ENCODE data around the gene JPH4.

GRCh38 chr14:23623962-23624361 lies 45.4 kb upstream of the JPH4 start:
- TF ChIP-seq, protein P1, sequence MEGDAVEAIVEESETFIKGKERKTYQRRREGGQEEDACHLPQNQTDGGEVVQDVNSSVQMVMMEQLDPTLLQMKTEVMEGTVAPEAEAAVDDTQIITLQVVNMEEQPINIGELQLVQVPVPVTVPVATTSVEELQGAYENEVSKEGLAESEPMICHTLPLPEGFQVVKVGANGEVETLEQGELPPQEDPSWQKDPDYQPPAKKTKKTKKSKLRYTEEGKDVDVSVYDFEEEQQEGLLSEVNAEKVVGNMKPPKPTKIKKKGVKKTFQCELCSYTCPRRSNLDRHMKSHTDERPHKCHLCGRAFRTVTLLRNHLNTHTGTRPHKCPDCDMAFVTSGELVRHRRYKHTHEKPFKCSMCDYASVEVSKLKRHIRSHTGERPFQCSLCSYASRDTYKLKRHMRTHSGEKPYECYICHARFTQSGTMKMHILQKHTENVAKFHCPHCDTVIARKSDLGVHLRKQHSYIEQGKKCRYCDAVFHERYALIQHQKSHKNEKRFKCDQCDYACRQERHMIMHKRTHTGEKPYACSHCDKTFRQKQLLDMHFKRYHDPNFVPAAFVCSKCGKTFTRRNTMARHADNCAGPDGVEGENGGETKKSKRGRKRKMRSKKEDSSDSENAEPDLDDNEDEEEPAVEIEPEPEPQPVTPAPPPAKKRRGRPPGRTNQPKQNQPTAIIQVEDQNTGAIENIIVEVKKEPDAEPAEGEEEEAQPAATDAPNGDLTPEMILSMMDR (IDR thresholded peaks at IDR 0.05; ENCODE audit: extremely low read depth in 1 of 2, insufficient read depth in 1 of 2, low read depth in 1 of 2, low read length in 2 of 2) = no peak
- no peak for TF ChIP-seq POLR2AphosphoS5 (IDR thresholded peaks at IDR 0.05; ENCODE audit: insufficient read depth, low read depth, low read length)
- TF ChIP-seq MYC (IDR thresholded peaks at IDR 0.05; ENCODE audit: low read depth, low read length) = no peak
- no peak for TF ChIP-seq EZH2 (IDR thresholded peaks at IDR 0.05; ENCODE audit: borderline replicate concordance, low read depth, low read length, severe bottlenecking)
- TF ChIP-seq POLR2A (IDR thresholded peaks at IDR 0.05; ENCODE audit: low read depth, low read length) = no peak
- TF ChIP-seq, protein P2, sequence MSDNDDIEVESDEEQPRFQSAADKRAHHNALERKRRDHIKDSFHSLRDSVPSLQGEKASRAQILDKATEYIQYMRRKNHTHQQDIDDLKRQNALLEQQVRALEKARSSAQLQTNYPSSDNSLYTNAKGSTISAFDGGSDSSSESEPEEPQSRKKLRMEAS (IDR thresholded peaks at IDR 0.05; ENCODE audit: insufficient read depth, insufficient read length) = no peak
- TF ChIP-seq FOS (IDR thresholded peaks at IDR 0.05; ENCODE audit: borderline replicate concordance, insufficient read depth, low read length) = no peak
- TF ChIP-seq GATA2 (IDR thresholded peaks at IDR 0.05; ENCODE audit: insufficient read depth, insufficient read length, low read depth, low read length) = no peak
